ENCODE data around the gene ETF1.

Gene ETF1

DNA sequence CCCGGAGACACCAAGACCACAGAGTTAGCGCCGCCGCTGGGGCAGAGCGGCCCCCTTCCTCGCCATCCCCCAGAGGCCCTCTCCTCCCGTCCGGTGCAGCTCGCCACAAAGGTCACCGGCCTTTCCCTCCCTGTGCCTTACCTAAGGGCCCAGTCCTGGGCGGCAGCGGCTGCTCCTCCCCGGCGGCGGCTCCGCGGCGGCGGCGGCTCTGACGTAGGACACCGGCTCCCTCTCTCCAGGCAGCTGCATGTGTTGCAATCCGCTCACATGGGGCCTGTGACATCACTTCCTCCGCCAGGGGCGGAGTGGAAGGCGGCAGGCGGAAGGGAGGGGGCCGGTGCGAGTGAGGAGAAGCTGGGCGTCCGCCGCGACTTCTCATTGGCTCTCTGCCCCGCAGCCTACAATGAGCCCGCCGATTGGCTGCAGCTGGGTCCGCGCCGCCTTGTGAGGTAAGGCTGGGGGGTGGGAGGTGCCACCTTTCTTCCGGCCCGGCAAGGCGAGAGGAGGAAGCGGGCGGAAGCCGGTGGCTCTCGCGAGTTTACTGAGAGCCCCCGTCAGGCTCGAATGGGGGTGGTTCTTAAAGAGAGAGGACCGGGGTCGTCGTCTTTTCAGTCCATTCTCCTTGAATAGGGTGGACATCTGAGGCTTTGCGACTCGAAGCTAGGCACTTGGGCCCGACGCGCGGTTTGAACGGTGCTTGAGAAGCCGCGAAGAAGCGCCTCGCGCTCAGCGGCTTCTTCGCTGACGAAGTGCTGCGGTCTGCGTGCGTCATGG, at the start of gene ETF1:
ETF1 (minus strand) TSS at position 281 of the 774 bp plus-strand sequence. CDS start 318 bp downstream, outside the sequence.
- DNase-seq (ENCODE audit: low read depth): peak; percentile 99

DNA sequence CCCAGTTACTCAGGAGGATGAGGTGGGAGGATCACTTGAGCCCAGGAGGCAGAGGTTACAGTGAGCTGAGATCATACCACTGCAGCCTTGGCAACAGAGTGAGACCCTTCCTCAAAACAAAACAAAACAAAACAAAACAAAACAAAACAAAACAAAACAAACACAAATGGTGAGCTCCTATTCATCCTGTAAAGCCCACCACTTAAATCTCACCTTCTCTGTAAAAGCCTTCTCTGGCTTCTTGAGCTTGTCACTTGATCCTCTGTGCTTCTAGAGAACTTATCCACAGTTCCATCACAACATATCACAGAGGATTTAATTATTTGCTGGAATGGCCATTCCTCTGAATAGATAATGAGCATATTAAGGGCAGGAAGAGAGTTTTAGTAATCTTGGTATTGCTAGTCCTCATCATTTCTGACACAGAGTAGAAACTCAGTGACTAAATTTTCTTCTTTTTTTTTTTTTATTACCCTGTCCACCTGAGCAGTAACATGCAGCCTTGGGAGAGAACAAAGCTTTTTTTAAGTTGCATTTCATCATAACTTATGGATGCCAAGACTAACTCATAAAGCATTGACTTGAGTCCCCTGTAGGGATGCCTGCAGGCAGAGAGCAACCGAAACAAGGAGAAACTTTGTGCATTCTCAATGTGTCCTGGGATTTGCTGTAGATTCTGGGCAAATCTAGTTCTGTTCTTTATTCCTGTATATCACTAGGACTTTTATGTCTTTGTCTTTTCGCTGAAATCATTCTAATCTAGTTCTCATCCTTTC, 45.2 kb upstream of the ETF1 start:
- DNase-seq (ENCODE audit: low read depth): no peak

DNA sequence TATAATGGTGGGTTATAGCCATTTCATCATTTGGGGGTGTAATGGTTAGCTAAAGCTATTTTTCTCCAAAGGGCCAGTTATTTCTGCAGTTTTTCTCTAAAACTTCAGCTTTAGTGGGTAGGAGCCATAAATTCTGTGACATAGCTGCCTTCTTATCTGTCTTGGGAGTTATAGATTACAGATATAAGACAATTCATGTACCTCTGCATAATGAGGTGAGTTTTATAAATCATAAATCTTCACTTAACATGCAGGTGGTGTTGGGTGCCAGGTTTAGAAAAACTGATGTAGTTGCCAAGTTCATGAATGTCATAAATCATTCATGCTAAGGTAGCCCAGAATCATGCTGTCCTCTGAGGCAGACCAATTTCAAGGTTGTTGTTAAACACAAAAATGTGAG, 42.1 kb upstream of the ETF1 start:
- no peak for DNase-seq (ENCODE audit: low read depth)

DNA sequence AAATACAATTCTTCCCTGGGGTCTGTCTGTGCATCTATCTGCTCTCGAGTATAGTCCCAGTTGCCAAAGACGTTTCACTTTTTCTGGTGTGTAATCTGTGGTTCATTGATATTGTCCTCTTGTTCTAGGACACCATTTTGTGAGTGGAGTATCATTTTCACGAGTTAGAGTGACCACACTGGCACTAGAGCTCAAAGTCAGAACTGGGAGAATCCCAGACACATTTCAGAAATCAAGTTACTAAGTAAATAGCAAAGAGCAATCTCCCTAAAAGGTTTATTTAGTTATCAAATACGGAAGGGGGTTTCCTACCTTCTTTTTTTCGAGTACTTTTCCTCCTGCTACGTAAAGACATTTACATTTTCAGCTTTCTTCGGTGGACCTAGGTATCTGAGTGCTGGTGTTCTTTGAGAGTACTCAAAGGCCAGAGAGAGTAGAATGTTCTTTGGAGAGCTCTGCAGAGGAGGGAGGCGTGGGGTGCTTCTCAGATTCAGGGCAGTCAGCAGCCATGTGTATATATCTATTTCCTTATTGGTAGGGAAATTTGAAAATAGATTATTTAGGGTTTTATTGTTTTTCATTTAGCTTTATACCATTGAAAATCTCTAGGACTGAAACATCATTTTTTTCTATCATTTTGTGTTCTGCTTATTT, 41.1 kb upstream of the ETF1 start:
- no peak for DNase-seq (ENCODE audit: low read depth)

DNA sequence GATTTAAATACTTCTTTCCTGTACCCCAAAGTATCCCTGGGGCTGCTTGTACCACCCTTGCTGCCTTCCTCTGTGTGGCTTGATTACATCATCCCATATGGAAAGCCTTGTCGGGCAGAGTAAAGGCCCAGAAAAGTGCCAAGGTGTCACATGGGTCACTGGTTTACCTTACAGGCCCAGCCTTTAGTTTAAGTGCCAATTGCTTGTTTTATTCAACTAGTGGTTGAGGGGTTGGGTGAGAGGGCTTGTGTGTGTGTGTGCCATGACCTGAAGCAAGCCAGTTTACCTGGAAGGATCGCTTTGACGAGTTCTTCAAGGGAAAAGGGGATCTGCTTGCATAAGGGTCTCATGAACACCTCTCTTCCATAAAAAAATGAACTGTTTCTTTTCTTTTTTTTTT, 39.9 kb upstream of the ETF1 start:
- no peak for DNase-seq (ENCODE audit: low read depth)

DNA sequence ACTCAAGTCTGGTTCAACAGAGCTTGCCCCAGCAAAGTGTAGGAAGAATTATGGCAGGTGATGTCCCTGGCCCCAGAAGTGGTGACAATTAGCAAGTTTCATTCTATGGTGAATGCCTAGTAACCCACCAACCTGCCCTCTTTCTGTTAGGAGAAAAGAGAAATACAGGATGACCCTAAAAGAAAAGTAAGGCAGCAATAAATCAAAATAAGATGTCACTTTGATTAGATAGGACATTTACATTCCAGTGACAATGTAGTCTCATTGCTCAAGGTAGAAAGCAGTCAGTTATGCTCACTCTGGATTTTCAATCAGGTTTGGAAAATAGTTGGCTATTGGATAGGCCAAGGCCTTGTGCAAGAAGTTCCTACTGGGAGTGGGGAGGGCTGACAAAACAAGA, 37.7 kb upstream of the ETF1 start:
- no peak for DNase-seq (ENCODE audit: low read depth)

DNA sequence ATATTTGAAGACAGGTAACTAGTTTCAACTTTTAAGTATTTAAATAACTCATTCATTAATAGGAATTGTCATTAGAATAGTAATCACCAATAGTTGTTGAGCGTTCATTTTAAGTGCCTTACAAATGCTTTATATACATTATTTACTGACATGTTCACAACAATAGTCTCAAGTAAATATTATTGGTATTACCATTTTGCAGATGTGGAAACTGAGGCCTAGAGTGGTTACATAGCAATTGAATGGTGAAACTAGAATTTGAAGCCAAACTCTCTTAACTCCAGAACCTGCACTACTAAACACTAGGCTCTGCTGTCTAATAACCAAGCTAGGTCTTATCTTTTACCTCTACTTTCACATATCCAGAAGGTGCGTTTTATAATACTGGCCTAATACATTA, 37.0 kb upstream of the ETF1 start:
- DNase-seq (ENCODE audit: low read depth): no peak

DNA sequence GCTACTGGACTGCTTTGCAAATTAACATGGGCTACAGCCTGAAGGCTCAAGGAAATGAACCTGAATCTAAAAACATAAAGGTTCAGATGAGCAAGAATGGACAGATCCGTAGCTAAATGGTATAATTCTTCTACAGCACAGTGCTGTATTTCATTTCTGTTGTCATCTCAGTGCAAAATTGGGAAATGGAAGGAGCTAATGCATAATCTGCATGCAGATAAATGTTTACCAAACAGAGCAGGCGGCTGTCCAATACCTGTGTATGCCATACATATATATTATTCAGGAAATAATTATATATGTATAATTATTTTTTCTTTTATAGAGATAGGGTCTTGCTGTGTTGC, 36.5 kb upstream of the ETF1 start:
- no peak for DNase-seq (ENCODE audit: low read depth)

DNA sequence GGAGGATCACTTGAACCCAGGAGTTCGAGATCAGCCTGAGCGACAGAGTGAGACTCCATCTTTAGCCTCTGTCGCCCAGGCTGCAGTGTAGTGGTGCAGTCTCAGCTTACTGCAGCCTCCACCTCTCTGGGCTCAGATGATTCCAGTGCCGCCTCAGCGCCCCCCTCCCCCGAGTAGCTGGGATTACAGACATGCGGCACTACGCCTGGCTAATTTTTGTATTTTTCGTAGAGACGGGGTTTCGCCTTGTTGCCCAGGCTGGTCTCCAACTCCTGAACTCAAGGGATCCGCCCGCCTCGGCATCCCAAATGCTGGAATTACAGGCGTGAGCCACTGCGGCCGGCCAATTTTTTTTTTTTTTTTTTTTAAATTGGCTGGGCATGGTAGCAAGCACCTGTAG, 34.4 kb upstream of the ETF1 start:
- no peak for DNase-seq (ENCODE audit: low read depth)

DNA sequence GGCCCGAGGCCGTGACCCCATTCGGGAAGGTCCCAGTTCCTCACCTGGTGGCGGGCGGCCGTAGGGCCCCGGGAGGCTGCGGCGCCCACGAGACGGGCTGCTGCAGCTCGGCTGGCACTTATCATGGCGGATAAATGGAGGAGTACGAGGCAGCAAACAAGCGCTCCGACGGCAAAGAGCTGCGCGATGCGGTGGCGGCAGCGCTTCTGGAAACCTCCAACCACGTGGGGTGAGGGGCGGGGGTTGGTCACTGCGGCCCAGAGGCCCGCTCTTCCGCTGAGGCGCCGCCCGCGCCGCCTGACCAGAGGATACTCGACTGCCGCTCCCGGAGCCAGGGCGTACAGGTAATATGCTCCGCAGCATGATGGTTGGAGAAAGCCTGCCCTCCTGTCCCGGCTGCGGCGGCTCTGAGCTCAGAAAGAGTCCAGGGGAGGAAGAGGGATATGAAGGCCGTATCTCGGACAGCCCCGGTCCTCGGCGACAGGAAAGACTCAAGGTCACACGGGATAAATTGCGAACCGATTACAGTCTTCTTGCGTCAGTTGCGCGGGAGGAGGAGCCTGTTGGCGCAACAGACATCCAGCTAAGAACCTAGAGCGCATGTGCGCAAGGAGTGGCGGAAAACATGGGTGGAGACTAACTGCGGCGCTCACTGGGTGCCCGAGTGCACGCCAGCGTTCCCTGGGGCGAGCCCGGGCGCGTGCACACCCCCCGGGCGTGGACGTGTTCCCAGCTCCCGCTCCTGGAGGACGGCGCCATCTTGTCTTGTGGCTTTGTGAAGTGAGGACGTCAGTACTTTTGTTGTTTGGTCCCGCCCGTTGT, 32.4 kb upstream of the ETF1 start, which contains the start of gene HSPA9:
HSPA9 (minus strand) TSS at position 208 of the 822 bp plus-strand sequence; CDS start at position 125, 83 bp downstream.
- peak; percentile 92 for DNase-seq (ENCODE audit: low read depth)

DNA sequence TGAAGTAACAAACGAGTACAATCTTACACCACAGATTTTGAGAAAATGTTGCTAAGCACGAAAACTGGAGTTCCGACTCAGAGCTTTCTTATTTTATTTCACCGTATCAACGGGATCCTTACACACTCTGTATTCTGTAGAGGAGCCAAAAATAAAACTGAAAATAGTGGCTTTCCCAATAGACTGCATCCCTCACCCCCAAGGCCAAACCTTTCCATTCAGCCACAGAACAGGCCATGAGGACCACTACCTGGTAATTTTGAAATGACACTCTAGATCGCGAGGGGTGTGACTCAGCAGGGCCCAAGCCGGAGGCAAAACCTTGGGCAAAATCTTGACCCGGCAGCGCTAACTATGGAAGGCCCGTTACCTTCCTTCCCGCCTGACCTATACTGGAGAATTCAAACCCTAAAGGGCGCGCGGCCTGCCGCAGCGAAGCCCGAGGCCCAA, 31.7 kb upstream of the ETF1 start:
- no peak for DNase-seq (ENCODE audit: low read depth)

DNA sequence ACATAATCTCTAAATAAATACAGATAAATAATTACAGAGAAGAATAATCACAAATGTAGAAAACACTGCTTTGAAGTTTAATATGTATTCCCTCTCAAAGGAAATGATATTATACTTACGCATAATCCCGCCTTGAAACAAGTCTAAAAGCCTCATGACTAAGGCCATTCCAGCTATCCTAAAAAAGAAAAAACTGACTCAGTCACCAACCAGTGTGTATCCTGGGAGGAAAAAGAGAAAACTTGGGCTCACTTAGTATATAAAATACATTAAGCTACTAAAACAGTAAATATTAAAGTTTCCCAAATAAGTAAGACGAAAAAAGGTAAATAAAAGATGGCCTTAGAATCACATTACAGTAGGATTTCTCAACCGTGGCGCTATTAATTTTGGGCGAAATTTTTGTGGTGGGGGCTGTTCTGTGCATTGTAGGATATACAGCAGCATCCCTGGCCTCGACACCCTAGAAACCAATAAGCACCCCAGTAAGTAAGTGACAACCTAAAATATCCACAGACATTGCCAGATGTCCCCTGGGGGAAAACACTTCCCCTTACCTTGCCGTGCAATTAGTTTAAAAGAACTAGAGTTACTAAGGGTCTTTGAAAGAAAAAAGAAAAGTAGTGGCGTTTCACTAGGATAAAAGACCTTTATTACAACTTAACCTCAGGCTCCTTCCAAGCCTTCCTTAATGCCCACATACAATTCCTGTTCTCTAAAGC, 31.1 kb upstream of the ETF1 start:
- no peak for DNase-seq (ENCODE audit: low read depth)

DNA sequence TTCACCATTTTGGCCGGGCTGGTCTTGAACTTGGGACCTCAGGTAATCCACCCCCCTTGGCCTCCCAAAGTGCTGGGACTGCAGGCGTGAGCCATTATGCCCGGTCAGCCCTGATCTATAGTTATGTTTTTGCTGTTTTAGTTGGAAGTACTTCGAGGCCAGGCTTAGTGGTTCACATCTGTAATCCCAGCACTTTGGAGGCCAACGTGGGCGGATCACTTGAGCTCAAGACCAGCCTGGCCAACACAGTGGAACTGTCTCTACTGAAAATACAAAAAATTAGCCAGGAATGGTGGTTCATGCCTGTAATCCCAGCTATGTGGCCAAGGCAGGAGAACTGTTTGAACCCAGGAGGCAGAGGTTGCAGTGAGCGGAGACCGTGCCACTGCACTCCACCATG, 30.2 kb upstream of the ETF1 start:
- no peak for DNase-seq (ENCODE audit: low read depth)

DNA sequence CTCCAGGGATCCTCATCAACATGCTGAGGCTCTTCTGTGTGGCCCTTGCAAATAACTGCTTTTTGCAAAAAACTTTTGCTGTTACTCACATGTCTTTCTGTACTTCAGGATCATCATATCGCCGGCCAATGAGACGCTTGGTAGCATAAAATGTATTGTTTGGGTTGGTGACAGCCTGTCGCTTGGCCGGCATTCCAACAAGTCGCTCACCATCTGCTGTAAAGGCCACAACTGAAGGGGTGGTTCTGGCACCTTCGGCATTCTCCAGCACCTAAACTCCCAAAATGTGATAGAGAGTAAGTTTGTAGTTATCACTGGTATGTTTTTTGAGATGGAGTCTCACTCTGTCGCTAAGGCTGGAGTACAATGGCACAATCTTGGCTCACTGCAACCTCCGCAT, 27.8 kb upstream of the ETF1 start:
- no peak for DNase-seq (ENCODE audit: low read depth)

DNA sequence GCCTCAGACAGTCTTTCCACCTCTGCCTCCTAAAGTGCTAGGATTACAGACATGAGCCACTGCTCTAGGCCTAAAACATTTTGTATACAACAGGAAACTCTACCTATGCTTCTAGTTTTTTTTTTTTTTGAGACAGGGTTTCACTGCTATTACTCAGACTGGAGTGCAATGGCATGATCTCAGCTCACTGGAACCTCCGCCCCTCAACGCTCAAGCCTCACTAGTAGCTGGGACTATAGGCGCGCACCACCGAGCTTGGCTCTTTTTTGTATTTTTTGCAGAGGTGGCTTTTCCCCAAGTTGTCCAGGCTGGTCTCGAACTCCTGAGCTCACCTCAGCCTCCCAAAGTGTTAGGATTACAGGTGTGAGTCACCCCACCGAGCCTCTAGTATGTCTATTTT, 26.7 kb upstream of the ETF1 start:
- no peak for DNase-seq (ENCODE audit: low read depth)

DNA sequence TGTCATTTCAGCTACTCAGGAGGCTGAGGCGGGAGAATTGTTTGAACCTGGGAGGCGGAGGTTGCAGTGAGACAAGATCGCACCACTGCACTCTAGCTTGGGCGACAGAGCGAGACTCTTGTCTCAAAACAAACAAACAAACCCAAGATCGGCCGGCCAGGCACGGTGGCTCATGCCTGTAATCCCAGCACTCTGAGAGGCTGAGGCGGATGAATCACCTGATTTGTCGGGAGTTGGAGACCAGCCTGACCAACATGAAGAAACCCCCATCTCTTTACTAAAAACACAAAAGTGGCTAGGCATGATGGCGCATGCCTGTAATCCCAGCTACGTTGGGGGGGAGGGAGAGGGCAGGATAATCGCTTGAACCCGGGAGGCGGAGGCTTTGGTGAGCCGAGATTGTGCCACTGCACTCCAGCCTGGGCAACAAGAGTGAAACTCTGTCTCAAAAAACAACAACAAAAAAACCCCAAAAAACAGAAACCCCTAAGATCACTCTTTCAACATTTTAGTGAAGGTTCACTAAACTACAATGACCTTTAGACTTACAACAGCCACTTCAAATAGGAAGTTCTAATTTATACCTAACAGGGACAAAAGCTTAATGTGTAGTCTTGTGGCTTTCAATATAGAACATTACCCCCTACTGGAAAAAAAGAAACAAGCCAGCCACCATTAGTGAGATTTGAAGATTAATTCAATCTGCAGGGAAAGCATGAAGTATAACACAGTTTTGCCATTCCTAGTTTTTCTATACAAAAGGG, 25.2 kb upstream of the ETF1 start:
- DNase-seq (ENCODE audit: low read depth): no peak

DNA sequence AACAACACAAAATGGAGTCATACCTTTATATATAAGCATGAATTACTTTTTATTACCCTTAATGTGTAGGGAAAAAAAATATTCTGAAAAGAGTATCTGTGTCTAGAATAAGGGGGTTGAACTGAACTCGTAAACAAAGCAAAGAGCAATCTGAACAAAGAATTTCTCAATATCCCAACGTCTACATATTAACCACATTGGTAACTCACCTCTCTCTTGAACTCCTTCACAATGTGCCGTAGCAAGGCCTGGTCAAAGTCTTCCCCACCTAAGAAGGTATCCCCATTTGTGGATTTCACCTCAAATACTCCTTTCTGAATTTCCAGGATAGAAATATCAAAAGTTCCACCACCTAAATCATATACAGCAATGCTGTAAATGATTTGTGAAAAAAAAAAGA, 23.8 kb upstream of the ETF1 start:
- no peak for DNase-seq (ENCODE audit: low read depth)

DNA sequence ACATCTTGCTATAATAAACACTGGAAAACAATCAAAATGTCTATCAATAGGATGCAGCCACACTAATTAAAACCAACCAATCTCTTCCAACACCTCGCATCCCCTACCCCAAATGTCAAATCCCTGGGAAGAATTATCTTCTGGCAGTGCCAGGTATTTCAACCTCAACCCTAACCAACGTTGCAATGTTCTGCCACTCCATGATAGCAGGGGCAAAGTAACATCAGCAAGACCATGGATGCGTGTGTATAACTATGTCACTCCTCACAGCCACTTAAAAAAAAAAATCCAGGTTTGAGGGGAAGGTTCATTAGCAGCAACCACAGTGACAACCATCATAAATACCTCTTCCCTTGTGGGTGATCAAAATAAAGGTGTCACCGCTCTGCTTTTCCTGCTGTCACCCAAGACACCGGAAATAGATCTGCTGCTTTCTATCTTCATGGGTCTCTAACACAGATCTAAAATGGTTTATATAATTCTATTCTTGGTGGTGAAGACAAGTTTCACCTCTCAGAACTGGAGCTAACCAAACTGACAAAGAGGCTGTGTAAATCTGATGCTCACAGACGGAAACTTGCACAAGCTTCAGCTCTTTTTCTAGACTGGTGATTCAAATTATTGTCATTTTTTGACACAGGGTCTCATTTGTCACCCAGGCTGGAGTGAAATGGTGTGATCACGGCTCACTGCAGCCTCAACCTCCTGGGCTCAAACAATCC, 22.2 kb upstream of the ETF1 start:
- DNase-seq (ENCODE audit: low read depth): no peak

DNA sequence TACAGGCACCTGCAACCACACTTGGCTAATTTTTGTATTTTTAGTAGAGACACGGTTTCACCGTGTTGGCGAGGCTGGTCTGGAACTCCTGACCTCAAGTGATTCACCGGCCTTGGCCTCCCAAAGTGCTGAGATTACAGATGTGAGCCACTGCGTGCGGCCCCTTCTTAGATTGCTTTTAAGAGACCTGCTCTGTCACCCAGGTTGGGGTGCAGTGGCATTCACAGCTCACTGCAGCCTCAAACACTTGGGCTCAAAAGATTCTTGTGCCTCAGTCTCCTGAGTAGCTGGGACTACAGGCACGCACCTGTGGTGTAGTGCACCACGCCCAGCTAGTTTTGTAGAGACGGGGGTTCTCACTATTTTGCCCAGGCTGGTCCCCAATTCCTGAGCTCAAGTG, 21.2 kb upstream of the ETF1 start:
- DNase-seq (ENCODE audit: low read depth): no peak

Measured in stimulated activated CD8-positive, alpha-beta memory T cell treated with anti-CD3 and anti-CD28 coated beads, Interleukin-4, amount 100 ng/mL, for 24 hours (primary cell).